Measurements from ENCODE around the gene RIN3.
A peak's percentile ranks its signal among the peaks of the same experiment; 100 is the strongest.

RIN3 gene

GRCh38 chr14:92597906-92598905, 84.6 kb downstream of the RIN3 start:
- DNase-seq (ENCODE audit: low read depth in 2 of 2): no peak

GRCh38 chr14:92599811-92600210, 86.2 kb downstream of the RIN3 start:
- DNase-seq (ENCODE audit: low read depth in 2 of 2): no peak

- no peak for DNase-seq (ENCODE audit: low read depth in 2 of 2)
Measured at GRCh38 chr14:92600318-92601053, 86.9 kb downstream of the RIN3 start.

- no peak for DNase-seq (ENCODE audit: low read depth in 2 of 2)
Measured at GRCh38 chr14:92601131-92601710, 87.6 kb downstream of the RIN3 start.

GRCh38 chr14:92601757-92602417, 88.3 kb downstream of the RIN3 start:
- DNase-seq (ENCODE audit: low read depth in 2 of 2): no peak

GRCh38 chr14:92603309-92604242, 90.0 kb downstream of the RIN3 start:
- no peak for DNase-seq (ENCODE audit: low read depth in 2 of 2)

- DNase-seq (ENCODE audit: low read depth in 2 of 2): no peak
Measured at GRCh38 chr14:92605274-92605940, 91.8 kb downstream of the RIN3 start.

GRCh38 chr14:92607251-92607650, 93.7 kb downstream of the RIN3 start:
- no peak for DNase-seq (ENCODE audit: low read depth in 2 of 2)

- no peak for DNase-seq (ENCODE audit: low read depth in 2 of 2)
Measured at GRCh38 chr14:92607702-92608429, 94.3 kb downstream of the RIN3 start.

- no peak for DNase-seq (ENCODE audit: low read depth in 2 of 2)
Measured at GRCh38 chr14:92609955-92610354, 96.4 kb downstream of the RIN3 start.

- no peak for DNase-seq (ENCODE audit: low read depth in 2 of 2)
Measured at GRCh38 chr14:92610849-92611271, 97.3 kb downstream of the RIN3 start.

- DNase-seq (ENCODE audit: low read depth in 2 of 2): no peak
Measured at GRCh38 chr14:92613008-92613658, 99.6 kb downstream of the RIN3 start.

GRCh38 chr14:92613681-92614260, 100.2 kb downstream of the RIN3 start:
- DNase-seq (ENCODE audit: low read depth in 2 of 2): no peak

GRCh38 chr14:92615451-92615850, 101.9 kb downstream of the RIN3 start:
- peak; percentile 42 to 55 for DNase-seq (ENCODE audit: low read depth in 2 of 2)

- DNase-seq (ENCODE audit: low read depth in 2 of 2): no peak
Measured at GRCh38 chr14:92616178-92616577, 102.6 kb downstream of the RIN3 start.

- no peak for DNase-seq (ENCODE audit: low read depth in 2 of 2)
Measured at GRCh38 chr14:92617581-92617980, 104.0 kb downstream of the RIN3 start.

- no peak for DNase-seq (ENCODE audit: low read depth in 2 of 2)
Measured at GRCh38 chr14:92619671-92620456, 106.3 kb downstream of the RIN3 start.

- no peak for DNase-seq (ENCODE audit: low read depth in 2 of 2)
Measured at GRCh38 chr14:92622311-92622710, 108.7 kb downstream of the RIN3 start.
